Endothelial cell of umbilical vein (primary cell): ENCODE measurements around the gene GNA12.
A peak's percentile ranks its signal among the peaks of the same experiment; 100 is the strongest.

Experiments
- CTCF ChIP-seq, 2 donors: IDR thresholded peaks; 1 replicate in 1 of 2; 2 replicates in 1 of 2; pipeline ENCODE4 v1.5.1; 2011; ENCODE audit warnings: low read length in 2 of 2, mild to moderate bottlenecking in 2 of 2, moderate library complexity in 2 of 2, control low read depth in 1 of 2, inconsistent platforms in 1 of 2, low read depth in 1 of 2; ENCODE audit not compliant: insufficient read depth in 1 of 2; ENCODE audit errors: extremely low read depth in 1 of 2
- EZH2 ChIP-seq: IDR thresholded peaks from 2 replicates; pipeline ENCODE4 v1.6.1; 2012; ENCODE audit warnings: borderline replicate concordance, low read depth, mild to moderate bottlenecking, moderate library complexity, low read length, inconsistent platforms; ENCODE audit not compliant: severe bottlenecking
- POLR2A ChIP-seq: IDR thresholded peaks from 2 replicates; pipeline ENCODE4 v1.6.1; 2012; ENCODE audit warnings: low read depth, mild to moderate bottlenecking, control low read depth, low read length

GRCh38 chr7:2719007-2719406 lies 125.1 kb downstream of the GNA12 start:
- TF ChIP-seq CTCF (IDR thresholded peaks at IDR 0.05; ENCODE audit: extremely low read depth in 1 of 2, insufficient read depth in 1 of 2, low read depth in 1 of 2, low read length in 2 of 2) = peak; percentile 37 to 55
- no peak for TF ChIP-seq EZH2
- no peak for TF ChIP-seq POLR2A
